PC-9 (cell line): Measurements from ENCODE around the gene SLC27A1.

Source experiments
- CTCF ChIP-seq: fragments of 200-600 bp; sonication (generic); conservative IDR thresholded peaks from 2 replicates; pipeline ENCODE4 v1.6.1; 2017; ENCODE audit warnings: mixed run types, antibody characterized with exemption, mild to moderate bottlenecking, moderate library complexity
- EZH2 ChIP-seq: fragments of 200-600 bp; sonication (generic); IDR thresholded peaks from 2 replicates; pipeline ENCODE4 v1.8.0; 2017; ENCODE audit warnings: antibody characterized with exemption, low read depth

DNA sequence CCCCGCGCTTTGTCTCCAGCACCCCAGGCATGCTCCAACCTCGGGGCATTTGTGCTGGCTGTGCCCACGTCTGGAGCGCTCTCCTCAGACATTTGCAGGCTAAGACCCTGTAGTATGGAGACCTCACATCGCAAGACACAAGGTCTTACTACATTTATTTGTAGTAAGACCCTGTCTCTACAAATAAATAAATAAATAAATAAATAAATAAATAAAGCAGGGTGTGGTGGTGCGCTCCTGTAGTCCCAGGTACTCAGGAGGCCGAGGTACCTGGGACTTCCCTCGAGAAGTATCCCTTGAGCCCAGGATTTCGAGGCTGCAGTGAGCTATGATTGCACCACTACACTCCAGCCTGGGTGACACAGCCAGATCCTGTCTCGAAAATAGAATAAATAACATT is 14.2 kb upstream of the SLC27A1 start:
- no peak for TF ChIP-seq CTCF
- no peak for TF ChIP-seq EZH2
